HG03460 (cell line): Measurements from ENCODE around the gene ELAVL4.

Source experiments
- ATAC-seq: cut with Tn5 transposase; IDR thresholded peaks from one replicate; pipeline ENCODE4 v1.9.1; 2021; ENCODE audit not compliant: unreplicated experiment

Gene ELAVL4

GRCh38 chr1:50246869-50247268, 138.1 kb downstream of the ELAVL4 start:
- ATAC-seq = no peak

- peak; percentile 67 for ATAC-seq
These were observed 143.0 kb downstream of the ELAVL4 start for GRCh38 chr1:50251702-50252101.

GRCh38 chr1:50252196-50252595, 143.5 kb downstream of the ELAVL4 start:
- no peak for ATAC-seq
